Neural cell (in vitro differentiated cells): ENCODE data around the gene TLE3. TPM values are rescaled to one million over a fixed set of nuclear protein-coding genes. Genes with fewer than 3 reads are reported as not detected.

ENCODE experiments used
- H2AFZ ChIP-seq: fragments of 200-600, 300-800 bp; sonication (generic), shearing (Covaris generic); 2 replicates; pipeline ENCODE4 v1.6.0; 2014; ENCODE audit warnings: low read depth, mild to moderate bottlenecking, antibody characterized with exemption, low read length, moderate library complexity
- H3F3A ChIP-seq: fragments of 200-600 bp; shearing (Covaris generic); 2 replicates; pipeline ENCODE4 v1.6.1; 2016; ENCODE audit warnings: mild to moderate bottlenecking, moderate library complexity, mixed read lengths, antibody characterized with exemption, low read length; ENCODE audit not compliant: insufficient read depth, poor library complexity, severe bottlenecking
- H3K27ac ChIP-seq: fragments of 200-600, 300-800 bp; sonication (generic), shearing (Covaris generic); 2 replicates; pipeline ENCODE4 v1.5.1; 2014; ENCODE audit warnings: mild to moderate bottlenecking, low read length, moderate library complexity
- H3K27me3 ChIP-seq: fragments of 300-800, 200-600 bp; sonication (generic), shearing (Covaris generic); 2 replicates; pipeline ENCODE4 v1.6.0; 2014; ENCODE audit warnings: mild to moderate bottlenecking, low read depth, low read length, moderate library complexity; ENCODE audit not compliant: insufficient read depth
- H3K36me3 ChIP-seq: fragments of 300-800, 200-600 bp; sonication (generic), shearing (Covaris generic); 2 replicates; pipeline ENCODE4 v1.5.1; 2014; ENCODE audit warnings: mild to moderate bottlenecking, antibody characterized with exemption, low read length, moderate library complexity; ENCODE audit not compliant: insufficient read depth
- H3K4me2 ChIP-seq: fragments of 300-800, 200-600 bp; sonication (generic), shearing (Covaris generic); 2 replicates; pipeline ENCODE4 v1.6.0; 2014; ENCODE audit warnings: mild to moderate bottlenecking, low read length
- H3K4me3 ChIP-seq: fragments of 300-800, 200-600 bp; sonication (generic), shearing (Covaris generic); 2 replicates; pipeline ENCODE4 v1.5.1; 2014; ENCODE audit warnings: mild to moderate bottlenecking, low read length, moderate library complexity
- H3K79me2 ChIP-seq: fragments of 200-600 bp; shearing (Covaris generic); replicated peaks from 2 replicates; pipeline ENCODE4 v1.6.0; 2014; ENCODE audit warnings: mild to moderate bottlenecking, low read length, moderate library complexity; ENCODE audit not compliant: insufficient read depth
- H3K9ac ChIP-seq: fragments of 300-800, 200-600 bp; sonication (generic), shearing (Covaris generic); 2 replicates; pipeline ENCODE4 v1.6.1; 2016; ENCODE audit warnings: mild to moderate bottlenecking, low read length, mixed read lengths
- H3K9me2 ChIP-seq: fragments of 200-600 bp; shearing (Covaris generic); 2 replicates; pipeline ENCODE4 v1.6.1; 2016; ENCODE audit warnings: mild to moderate bottlenecking, low read length, mixed read lengths; ENCODE audit not compliant: insufficient read depth
- H3K9me3 ChIP-seq: fragments of 200-600, 300-800 bp; sonication (generic), shearing (Covaris generic); 2 replicates; pipeline ENCODE4 v1.6.1; 2016; ENCODE audit warnings: mild to moderate bottlenecking, mixed run types, low read length, moderate library complexity, mixed read lengths
- H4K20me1 ChIP-seq: fragments of 200-600 bp; shearing (Covaris generic); 2 replicates; pipeline ENCODE4 v1.6.1; 2016; ENCODE audit warnings: mild to moderate bottlenecking, mixed run types; ENCODE audit not compliant: insufficient read depth
- CTCF ChIP-seq: fragments of 450-650 bp; IDR thresholded peaks from 2 replicates; pipeline ENCODE4 v1.5.1; 2014; ENCODE audit warnings: antibody characterized with exemption, mild to moderate bottlenecking, moderate library complexity; ENCODE audit not compliant: poor library complexity, severe bottlenecking
- EP300 ChIP-seq: fragments of 450-650 bp; conservative IDR thresholded peaks from 2 replicates; pipeline ENCODE4 v1.6.1; 2014; ENCODE audit warnings: antibody characterized with exemption, mild to moderate bottlenecking, moderate library complexity; ENCODE audit not compliant: poor library complexity, severe bottlenecking
- EZH2 ChIP-seq: fragments of 200-600, 300-800 bp; shearing (Covaris generic), sonication (generic); IDR thresholded peaks from 2 replicates; pipeline ENCODE4 v1.6.1; 2014; ENCODE audit warnings: antibody characterized with exemption, low read length, borderline replicate concordance, mild to moderate bottlenecking; ENCODE audit not compliant: insufficient read depth, poor library complexity, severe bottlenecking
- MXI1 ChIP-seq: fragments of 450-650 bp; conservative IDR thresholded peaks from 2 replicates; pipeline ENCODE4 v1.6.1; 2014; ENCODE audit warnings: antibody characterized with exemption, mild to moderate bottlenecking; ENCODE audit not compliant: poor library complexity, severe bottlenecking
- POLR2AphosphoS5 ChIP-seq: IDR thresholded peaks from 2 replicates; pipeline ENCODE4 v1.6.1; 2012
- RAD21 ChIP-seq: fragments of 450-650 bp; conservative IDR thresholded peaks from 2 replicates; pipeline ENCODE4 v1.6.1; 2014; ENCODE audit warnings: antibody characterized with exemption, mild to moderate bottlenecking, moderate library complexity
- REST ChIP-seq: IDR thresholded peaks from 2 replicates; pipeline ENCODE4 v1.6.1; 2012; ENCODE audit warnings: borderline replicate concordance
- SMC3 ChIP-seq: fragments of 450-650 bp; conservative IDR thresholded peaks from 2 replicates; pipeline ENCODE4 v1.6.1; 2014; ENCODE audit warnings: antibody characterized with exemption, mild to moderate bottlenecking, moderate library complexity; ENCODE audit not compliant: poor library complexity
- TAF1 ChIP-seq: IDR thresholded peaks from 2 replicates; pipeline ENCODE4 v1.6.1; 2012; ENCODE audit warnings: low read depth
- polyA plus RNA-seq: library from polyadenylated mRNA; depleted of rRNA; stranded (reverse); fragments of >200 nt; gene quantifications from 2 replicates; pipeline ENCODE4 v1.2.3, GENCODE V29; 2014

The TLE3 gene
- polyA plus RNA-seq, 1 donor from 2014 or later, result 27.6 TPM

GRCh38 chr15:70059476-70060213 lies 38.1 kb downstream of the TLE3 start:
- Histone ChIP-seq H3K4me2 (no peak overlapping the region), H3K36me3 (peaks cover 5% of the 10 kb centered on the region), H4K20me1 (no peaks in the 10 kb centered on the region), H3K9ac (no peak overlapping the region), H3F3A (no peaks in the 10 kb centered on the region), H2AFZ (no peak overlapping the region), H3K79me2 (no peaks in the 10 kb centered on the region), H3K9me2 (no peaks in the 10 kb centered on the region), H3K9me3 (no peaks in the 10 kb centered on the region), H3K27me3 (no peaks in the 10 kb centered on the region), H3K27ac (no peak overlapping the region), H3K4me3 (no peak overlapping the region)
- TF ChIP-seq REST (no peak), CTCF (no peak), TAF1 (no peak), EZH2 (no peak), RAD21 (no peak), EP300 (no peak)

GRCh38 chr15:70058642-70059360 lies 38.9 kb downstream of the TLE3 start:
- Histone ChIP-seq H2AFZ (no peak overlapping the region), H3K9me3 (no peaks in the 10 kb centered on the region), H3K27me3 (no peaks in the 10 kb centered on the region), H3K4me3 (no peak overlapping the region), H4K20me1 (no peaks in the 10 kb centered on the region), H3K79me2 (no peaks in the 10 kb centered on the region), H3K4me2 (no peak overlapping the region), H3K36me3 (peaks cover 5% of the 10 kb centered on the region), H3F3A (no peaks in the 10 kb centered on the region), H3K9ac (no peak overlapping the region), H3K9me2 (no peaks in the 10 kb centered on the region), H3K27ac (no peak overlapping the region)
- TF ChIP-seq SMC3, result no peak
- no peak for TF ChIP-seq POLR2AphosphoS5
- TF ChIP-seq REST, result no peak
- no peak for TF ChIP-seq TAF1
- TF ChIP-seq MXI1, result no peak
- no peak for TF ChIP-seq EZH2
- TF ChIP-seq EP300, result no peak
- TF ChIP-seq CTCF, result no peak
- TF ChIP-seq RAD21, result no peak
